Astrocyte of the cerebellum (primary cell): Measurements from ENCODE around the gene PNKD.
A peak's percentile ranks its signal among the peaks of the same experiment; 100 is the strongest.

Experiments used
- DNase-seq: peaks from one replicate; pipeline ENCODE4 v3.0.0-alpha.2; 2011; ENCODE audit warnings: low read depth
- H3K4me3 ChIP-seq: 2 replicates; pipeline ENCODE4 v1.5.1; 2011; ENCODE audit warnings: mild to moderate bottlenecking, low read depth, low read length, moderate library complexity
- CTCF ChIP-seq: IDR thresholded peaks from 2 replicates; pipeline ENCODE4 v1.5.1; 2012; ENCODE audit warnings: low read length, low read depth, moderate library complexity, mild to moderate bottlenecking; ENCODE audit errors: missing control alignments
- in situ Hi-C: cut with HindIII; loops from 2 replicates; pipeline ENCODE4 v1.10.0; 2017; ENCODE audit warnings: low sequenced_read_pairs

PNKD gene

GRCh38 chr2:218318241-218318640, 47.9 kb downstream of the PNKD start:
- TF ChIP-seq CTCF: no peak
- in situ Hi-C loops: no loop called here
- H3K4me3 ChIP-seq: no peak overlapping the region
- no peak for DNase-seq

DNA sequence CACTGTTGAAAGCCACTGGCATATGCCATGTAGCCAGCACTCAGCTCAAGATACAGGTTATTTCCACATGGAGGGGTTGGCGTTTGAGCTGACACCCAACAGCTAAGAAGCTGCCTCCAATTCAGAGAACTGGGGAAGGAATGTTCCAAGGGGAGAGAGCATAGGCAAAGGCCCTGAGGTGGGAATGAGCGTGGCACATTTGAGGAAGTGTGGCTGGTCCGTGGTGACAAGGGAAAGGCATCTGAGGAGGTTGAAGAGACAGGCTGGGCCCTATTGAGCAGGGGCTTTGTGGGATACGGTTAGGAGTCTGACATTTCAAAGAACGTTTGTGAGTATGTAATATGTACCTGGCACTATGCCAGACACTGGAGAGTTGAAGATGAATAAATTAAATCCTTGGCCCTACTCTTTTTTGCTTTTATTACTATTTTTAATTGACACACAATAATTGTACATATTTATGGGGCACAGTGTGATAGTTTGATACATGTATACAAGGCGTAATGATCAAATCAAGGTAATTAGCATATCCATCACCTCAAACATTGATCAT, 49.6 kb downstream of the PNKD start:
- no peak for DNase-seq
- in situ Hi-C loops: no loop called here
- no peak overlapping the region for H3K4me3 ChIP-seq
- TF ChIP-seq CTCF: no peak

DNA sequence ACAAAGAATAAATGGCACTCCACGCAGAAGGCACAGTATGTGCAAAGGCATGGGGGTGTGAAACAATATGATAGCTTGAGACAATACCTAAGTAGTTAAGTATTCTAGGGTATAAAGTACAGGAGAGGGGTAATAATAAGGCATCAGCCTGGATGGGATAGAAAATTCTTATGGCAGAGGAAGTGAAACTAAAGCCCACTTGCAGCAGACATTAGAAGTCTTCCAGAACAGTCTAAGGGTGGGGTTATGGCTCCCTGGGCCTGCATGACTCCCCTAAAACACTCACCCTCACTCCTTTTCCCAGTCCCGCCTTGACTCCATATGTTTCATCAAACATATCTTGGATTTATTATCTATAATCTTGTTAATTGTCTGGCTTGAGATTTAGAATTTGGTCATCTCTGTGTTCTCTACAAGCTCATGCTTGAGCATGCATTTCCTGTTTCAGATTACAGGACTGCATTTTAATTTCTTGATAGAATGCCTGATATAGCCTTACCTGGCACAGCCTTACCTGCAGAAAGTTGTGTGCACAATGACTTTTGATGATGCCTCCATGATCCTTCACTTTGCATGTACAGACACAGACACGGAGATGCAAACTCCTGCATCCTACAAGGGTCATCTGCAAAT, 50.5 kb downstream of the PNKD start:
- DNase-seq: no peak
- in situ Hi-C loops: no loop called here
- TF ChIP-seq CTCF: no peak

GRCh38 chr2:218322768-218323525, 52.6 kb downstream of the PNKD start:
- TF ChIP-seq CTCF: no peak
- peak; percentile 36 for DNase-seq
- in situ Hi-C loops: no loop called here
- H3K4me3 ChIP-seq: peak overlapping the region; percentile 53

More for the DNA sequence above, 50.5 kb downstream of the PNKD start:
- H3K4me3 ChIP-seq: no peak overlapping the region

GRCh38 chr2:218323526-218324472, 53.5 kb downstream of the PNKD start:
- H3K4me3 ChIP-seq: peak overlapping the region; percentile 53
- no peak for DNase-seq

More at GRCh38 chr2:218323526-218324472, 53.5 kb downstream of the PNKD start:
- TF ChIP-seq CTCF: no peak
- in situ Hi-C loops: no loop called here
